Astrocyte of the cerebellum (primary cell): ENCODE results near the gene LRP1-AS.
A peak's percentile ranks its signal among the peaks of the same experiment; 100 is the strongest.

ENCODE experiments used
- DNase-seq: peaks from one replicate; pipeline ENCODE4 v3.0.0-alpha.2; 2011; ENCODE audit warnings: low read depth
- H3K4me3 ChIP-seq: 2 replicates; pipeline ENCODE4 v1.5.1; 2011; ENCODE audit warnings: mild to moderate bottlenecking, low read depth, low read length, moderate library complexity
- in situ Hi-C: cut with HindIII; loops from 2 replicates; pipeline ENCODE4 v1.10.0; 2017; ENCODE audit warnings: low sequenced_read_pairs
- TF ChIP-seq, protein P1 (sequence below): IDR thresholded peaks from 2 replicates; pipeline ENCODE4 v1.5.1; 2012; ENCODE audit warnings: low read length, low read depth, moderate library complexity, mild to moderate bottlenecking; ENCODE audit errors: missing control alignments

The LRP1-AS gene

DNA sequence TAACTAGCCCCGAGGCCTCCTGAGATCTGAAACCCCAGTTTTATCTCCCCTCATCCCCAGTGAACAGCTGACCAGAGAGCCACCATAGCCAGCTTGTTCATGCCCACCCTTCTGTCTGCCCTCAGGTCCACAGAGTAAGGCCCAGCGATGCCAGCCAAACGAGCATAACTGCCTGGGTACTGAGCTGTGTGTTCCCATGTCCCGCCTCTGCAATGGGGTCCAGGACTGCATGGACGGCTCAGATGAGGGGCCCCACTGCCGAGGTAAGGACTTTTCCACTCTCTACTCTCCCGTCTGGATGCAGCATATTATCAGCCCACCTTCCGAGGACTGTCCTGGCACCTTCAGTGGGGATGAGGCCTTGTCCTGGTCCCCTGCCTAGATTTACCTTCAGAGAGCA lies 6.2 kb downstream of the LRP1-AS start:
- in situ Hi-C loops: loop anchor here (5.0 kb wide), 1 partner anchor 74 kb away; no protein-coding TSS in a partner anchor
- DNase-seq: no peak
- H3K4me3 ChIP-seq: no peak overlapping the region
- TF ChIP-seq, protein P1, sequence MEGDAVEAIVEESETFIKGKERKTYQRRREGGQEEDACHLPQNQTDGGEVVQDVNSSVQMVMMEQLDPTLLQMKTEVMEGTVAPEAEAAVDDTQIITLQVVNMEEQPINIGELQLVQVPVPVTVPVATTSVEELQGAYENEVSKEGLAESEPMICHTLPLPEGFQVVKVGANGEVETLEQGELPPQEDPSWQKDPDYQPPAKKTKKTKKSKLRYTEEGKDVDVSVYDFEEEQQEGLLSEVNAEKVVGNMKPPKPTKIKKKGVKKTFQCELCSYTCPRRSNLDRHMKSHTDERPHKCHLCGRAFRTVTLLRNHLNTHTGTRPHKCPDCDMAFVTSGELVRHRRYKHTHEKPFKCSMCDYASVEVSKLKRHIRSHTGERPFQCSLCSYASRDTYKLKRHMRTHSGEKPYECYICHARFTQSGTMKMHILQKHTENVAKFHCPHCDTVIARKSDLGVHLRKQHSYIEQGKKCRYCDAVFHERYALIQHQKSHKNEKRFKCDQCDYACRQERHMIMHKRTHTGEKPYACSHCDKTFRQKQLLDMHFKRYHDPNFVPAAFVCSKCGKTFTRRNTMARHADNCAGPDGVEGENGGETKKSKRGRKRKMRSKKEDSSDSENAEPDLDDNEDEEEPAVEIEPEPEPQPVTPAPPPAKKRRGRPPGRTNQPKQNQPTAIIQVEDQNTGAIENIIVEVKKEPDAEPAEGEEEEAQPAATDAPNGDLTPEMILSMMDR: no peak

DNA sequence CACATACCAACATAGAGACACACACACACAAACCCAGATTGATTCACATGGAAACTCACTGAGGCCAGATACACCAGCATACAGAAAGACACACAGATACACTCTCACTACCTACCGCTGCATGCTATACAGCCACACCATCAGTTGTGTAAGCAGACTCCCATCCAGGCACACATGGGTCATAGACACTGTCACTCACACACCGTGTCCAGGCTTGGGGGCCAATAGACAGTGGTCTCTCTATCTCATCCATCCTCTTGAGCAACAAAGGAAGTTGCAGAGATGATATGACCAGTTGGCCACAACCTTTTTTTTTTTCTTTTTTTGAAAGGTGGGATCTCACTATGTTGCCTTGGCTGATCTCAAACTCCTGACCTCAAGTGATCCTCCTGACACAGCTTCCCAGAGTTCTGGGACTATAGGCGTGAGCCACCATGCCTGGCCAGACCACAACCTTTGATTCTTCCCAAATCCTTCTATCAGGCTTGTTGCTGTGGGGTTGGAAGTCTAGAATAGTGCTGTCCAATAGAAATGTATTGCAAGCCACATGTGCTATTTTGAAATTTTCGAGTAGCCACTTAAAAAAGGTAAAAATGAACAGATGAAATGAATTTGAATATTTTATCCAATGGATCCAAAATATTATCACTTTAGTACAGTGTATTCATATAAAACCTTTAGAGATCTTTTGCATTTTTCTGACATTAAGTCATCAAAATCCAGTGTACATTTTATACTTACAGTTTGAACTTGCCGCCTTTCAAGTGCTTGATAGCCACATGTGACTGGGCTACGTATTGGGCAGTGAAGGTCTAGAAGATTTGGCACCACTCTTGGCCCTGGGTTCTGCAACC lies 7.4 kb downstream of the LRP1-AS start:
- TF ChIP-seq, protein P1: no peak
- no peak overlapping the region for H3K4me3 ChIP-seq
- in situ Hi-C loops: loop anchor here (5.0 kb wide), 1 partner anchor 73 kb away; no protein-coding TSS in a partner anchor
- no peak for DNase-seq

DNA sequence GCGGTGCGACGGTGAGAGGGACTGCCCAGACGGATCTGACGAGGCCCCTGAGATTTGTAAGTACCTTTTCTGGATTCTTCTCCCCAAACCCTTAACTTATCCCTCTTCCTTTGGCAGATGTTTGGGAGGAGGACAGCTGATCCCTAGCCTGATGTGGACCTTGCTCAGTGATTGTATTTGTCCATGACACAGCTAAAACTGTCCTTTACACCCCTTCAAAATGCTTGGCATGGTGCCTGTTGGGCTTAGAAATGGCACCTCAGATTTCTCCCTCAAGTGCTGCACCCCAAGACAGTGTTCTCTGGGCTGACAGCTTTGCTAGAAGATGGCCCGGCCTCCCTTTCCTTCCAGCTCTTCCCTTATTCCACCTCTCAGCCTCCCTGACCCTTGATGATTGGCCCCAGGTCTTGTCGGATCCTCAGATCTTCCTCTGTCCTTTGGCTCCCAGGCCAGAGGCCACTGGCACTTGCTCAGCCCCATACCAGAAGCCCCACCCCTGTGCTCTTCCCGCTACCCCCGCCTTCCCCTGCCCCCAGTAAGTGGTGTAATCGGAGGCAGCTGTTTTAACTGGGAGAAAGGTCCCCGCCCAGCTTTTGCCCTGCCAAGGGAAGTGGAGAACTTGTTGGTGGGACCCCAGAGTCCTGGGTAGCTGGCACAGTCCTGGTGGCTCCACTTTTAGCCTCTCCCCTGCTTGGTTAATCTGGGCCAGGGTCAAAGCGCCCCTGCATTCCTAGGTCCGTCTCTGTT lies 8.7 kb downstream of the LRP1-AS start:
- H3K4me3 ChIP-seq: no peak overlapping the region
- DNase-seq: no peak
- in situ Hi-C loops: no loop called here
- TF ChIP-seq, protein P1: no peak

DNA sequence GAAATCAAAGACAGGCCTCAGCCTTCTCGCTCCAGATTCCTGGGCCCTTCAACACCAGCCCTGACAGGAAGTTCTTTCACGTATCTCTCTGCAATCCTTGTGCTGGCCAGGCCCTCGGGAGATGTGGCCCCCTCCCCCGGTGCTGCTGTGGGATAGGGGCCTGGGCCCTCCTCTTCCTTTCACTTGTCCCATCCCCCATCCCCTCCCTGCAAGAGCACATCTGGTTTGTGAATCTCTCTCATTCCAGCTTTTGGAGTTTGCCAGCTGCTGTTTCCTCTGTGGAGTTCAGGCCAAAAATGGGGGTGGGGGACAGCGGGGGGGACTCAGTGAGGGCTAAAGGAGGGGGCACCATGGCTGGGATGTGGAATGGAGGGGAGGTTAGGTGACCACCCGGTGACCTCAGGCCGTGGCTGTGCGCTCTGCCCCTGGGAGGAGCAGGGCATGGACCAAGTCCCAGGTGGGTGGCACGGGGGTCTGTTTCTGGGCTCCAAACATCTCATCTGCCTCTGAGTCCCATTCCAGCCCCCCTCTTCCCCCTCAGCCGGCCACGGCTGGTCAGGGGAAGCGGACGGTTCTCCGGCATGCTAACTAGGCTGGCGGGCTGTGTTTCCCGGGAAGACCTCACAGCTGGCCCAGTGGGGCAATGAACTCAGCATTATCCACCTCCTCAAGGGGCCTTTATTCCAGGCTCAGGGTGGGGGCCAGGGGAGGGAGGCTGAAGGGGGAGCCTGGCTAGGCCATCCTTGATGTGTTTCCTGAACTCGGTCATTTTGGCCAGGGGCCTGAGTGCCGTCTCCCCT lies 11.7 kb downstream of the LRP1-AS start:
- TF ChIP-seq, protein P1: no peak
- DNase-seq: no peak
- in situ Hi-C loops: no loop called here
- peak overlapping the region; percentile 24 for H3K4me3 ChIP-seq

DNA sequence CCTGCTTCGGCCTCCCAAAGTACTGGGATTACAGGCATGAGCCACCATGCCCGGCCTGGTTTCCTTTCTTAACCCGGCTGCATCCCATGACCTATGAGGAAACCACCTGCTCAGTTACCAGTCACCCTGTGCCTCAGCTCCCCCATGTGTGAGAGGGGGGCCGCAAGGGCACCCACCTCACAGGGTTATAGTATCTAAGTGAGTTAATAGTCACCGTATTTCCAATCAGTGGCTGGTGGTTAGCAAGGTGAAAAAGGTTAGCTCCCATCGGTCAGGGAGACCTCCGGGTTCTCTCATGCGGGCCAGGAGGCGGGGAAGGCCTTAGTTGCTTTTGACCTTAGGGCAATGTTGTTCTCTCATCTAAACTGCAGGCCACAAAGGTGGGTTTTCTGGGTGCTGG lies 12.5 kb downstream of the LRP1-AS start:
- H3K4me3 ChIP-seq: no peak overlapping the region
- TF ChIP-seq, protein P1: no peak
- in situ Hi-C loops: loop anchor here (5.0 kb wide), 1 partner anchor 37 kb away; no protein-coding TSS in a partner anchor
- no peak for DNase-seq

DNA sequence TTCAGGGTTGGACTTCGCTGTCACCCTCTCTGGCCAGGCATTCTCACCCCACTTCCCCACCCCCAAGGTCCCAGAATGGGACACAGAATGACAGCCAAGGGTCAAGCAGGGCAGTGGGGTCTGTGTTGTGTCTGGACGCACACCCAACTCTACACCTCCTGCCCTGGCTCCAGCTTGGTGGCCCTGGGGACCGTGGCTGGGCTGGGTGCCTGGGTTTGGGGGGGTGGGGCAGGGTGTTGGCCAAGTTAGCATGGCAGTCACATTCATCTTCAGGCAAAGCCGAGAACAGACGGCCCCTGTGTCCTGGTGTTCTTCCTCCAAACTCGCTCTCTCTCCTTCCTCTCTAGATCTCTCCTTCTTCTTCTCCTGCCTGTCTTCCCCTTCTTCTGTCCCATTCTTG lies 13.5 kb downstream of the LRP1-AS start:
- H3K4me3 ChIP-seq: peak overlapping the region; percentile 5
- in situ Hi-C loops: loop anchor here (5.0 kb wide), 1 partner anchor 38 kb away; no protein-coding TSS in a partner anchor
- TF ChIP-seq, protein P1: no peak
- DNase-seq: no peak
